NCI-H1436 (cell line): Measurements from ENCODE around the gene SPART.
"Not testable (repeated sequence)": the region's sequence is repeated elsewhere in the genome, so short reads cannot be mapped to it uniquely, and the experiment has no call there.

Source experiments
- DNase-seq: peaks from one replicate; lab custom pipeline; 2025; lab: John Stamatoyannopoulos, UW

The SPART gene

GRCh38 chr13:36354842-36355623 is 8.8 kb upstream of the SPART start:
- no peak for DNase-seq

- DNase-seq: no peak
These were observed 6.8 kb upstream of the SPART start for GRCh38 chr13:36353001-36353400.

- no peak for DNase-seq
These were observed 6.2 kb upstream of the SPART start for GRCh38 chr13:36352350-36352749.

- no peak for DNase-seq
These were observed 1.5 kb upstream of the SPART start for GRCh38 chr13:36347531-36348210.

GRCh38 chr13:36345438-36346221 is 564 bp downstream of the SPART start:
- DNase-seq: no peak

- DNase-seq: no peak
These were observed 1.2 kb downstream of the SPART start for GRCh38 chr13:36344886-36345437.

- DNase-seq: no peak
These were observed 2.0 kb downstream of the SPART start for GRCh38 chr13:36344173-36344572.

- DNase-seq: no peak
These were observed 2.4 kb downstream of the SPART start for GRCh38 chr13:36343766-36344165.

- DNase-seq: no peak
These were observed 3.5 kb downstream of the SPART start for GRCh38 chr13:36342715-36343114.

- no peak for DNase-seq
These were observed 4.5 kb downstream of the SPART start for GRCh38 chr13:36341718-36342117.

GRCh38 chr13:36339600-36340155 is 6.5 kb downstream of the SPART start:
- DNase-seq: no peak

- DNase-seq: no peak
These were observed 8.1 kb downstream of the SPART start for GRCh38 chr13:36337938-36338641.

- DNase-seq: no peak
These were observed 13.2 kb downstream of the SPART start for GRCh38 chr13:36332986-36333385.

GRCh38 chr13:36332255-36332654 is 13.9 kb downstream of the SPART start:
- not testable (repeated sequence) for DNase-seq

- DNase-seq: no peak
These were observed 14.9 kb downstream of the SPART start for GRCh38 chr13:36331280-36331679.

- no peak for DNase-seq
These were observed 16.8 kb downstream of the SPART start for GRCh38 chr13:36329361-36329760.

- DNase-seq: no peak
These were observed 17.4 kb downstream of the SPART start for GRCh38 chr13:36328821-36329220.

- no peak for DNase-seq
These were observed 20.3 kb downstream of the SPART start for GRCh38 chr13:36325912-36326311.

- not testable (repeated sequence) for DNase-seq
These were observed 21.3 kb downstream of the SPART start for GRCh38 chr13:36324881-36325280.

- no peak for DNase-seq
These were observed 22.1 kb downstream of the SPART start for GRCh38 chr13:36323951-36324566.

GRCh38 chr13:36323408-36323807 is 22.8 kb downstream of the SPART start:
- no peak for DNase-seq
